SK-N-SH treated with all-trans-retinoic acid at 6 μM for 48 hours (cell line): ENCODE data around the gene CACNA1B.

ENCODE experiments used
- ESRRG ChIP-seq: fragments of 250-450 bp; sonication (Bioruptor Pico); IDR thresholded peaks from 2 replicates; pipeline ENCODE4 v1.6.1; 2021; ENCODE audit warnings: mild to moderate bottlenecking
- ISL1 ChIP-seq: fragments of 250-450 bp; sonication (Bioruptor Pico); IDR thresholded peaks from 2 replicates; pipeline ENCODE4 v2.1.2; 2022; ENCODE audit warnings: mild to moderate bottlenecking, moderate library complexity
- PATZ1 ChIP-seq: fragments of 250-450 bp; sonication (Bioruptor Pico); IDR thresholded peaks from 2 replicates; pipeline ENCODE4 v1.8.0; 2020; ENCODE audit warnings: mild to moderate bottlenecking, moderate library complexity, borderline replicate concordance
- POU6F1 ChIP-seq: fragments of 250-450 bp; sonication (Bioruptor Pico); IDR thresholded peaks from 2 replicates; pipeline ENCODE4 v1.8.0; 2021; ENCODE audit warnings: low read depth, mild to moderate bottlenecking, moderate library complexity, borderline replicate concordance
- TCF4 ChIP-seq: fragments of 250-450 bp; sonication (Bioruptor Pico); IDR thresholded peaks from 2 replicates; pipeline ENCODE4 v1.8.0; 2021; ENCODE audit warnings: mild to moderate bottlenecking, moderate library complexity, borderline replicate concordance
- ZFP3 ChIP-seq: fragments of 250-450 bp; sonication (Bioruptor Pico); IDR thresholded peaks from 2 replicates; pipeline ENCODE4 v1.5.0; 2020; ENCODE audit warnings: mild to moderate bottlenecking, moderate library complexity
- ZNF565 ChIP-seq: fragments of 450-650 bp; formaldehyde crosslinking; conservative IDR thresholded peaks from 2 replicates; pipeline ENCODE4 v1.5.0; 2020; ENCODE audit warnings: low read depth, mild to moderate bottlenecking, moderate library complexity
- ZNF8 ChIP-seq: fragments of 450-650 bp; formaldehyde crosslinking; IDR thresholded peaks from 2 replicates; pipeline ENCODE4 v1.5.0; 2020; ENCODE audit warnings: mild to moderate bottlenecking, moderate library complexity

- TF ChIP-seq TCF4 (CRISPR knock-in tag) (no peak), ZFP3 (CRISPR knock-in tag) (no peak), ZNF565 (CRISPR knock-in tag) (no peak), ESRRG (CRISPR knock-in tag) (no peak), ISL1 (CRISPR knock-in tag) (no peak), ZNF8 (CRISPR knock-in tag) (no peak), POU6F1 (CRISPR knock-in tag) (no peak), PATZ1 (CRISPR knock-in tag) (no peak)
These were observed 242.5 kb downstream of the CACNA1B start for GRCh38 chr9:138120072-138120471.
